ENCODE measurements around the gene GPR143. TPM values are rescaled to one million over a fixed set of nuclear protein-coding genes. Genes with fewer than 3 reads are reported as not detected.

The GPR143 gene
- total and polyA plus RNA-seq, 2 of the 4 experiments (the other 2 are of a cell fraction), result 0.07 TPM; not detected in 1

DNA sequence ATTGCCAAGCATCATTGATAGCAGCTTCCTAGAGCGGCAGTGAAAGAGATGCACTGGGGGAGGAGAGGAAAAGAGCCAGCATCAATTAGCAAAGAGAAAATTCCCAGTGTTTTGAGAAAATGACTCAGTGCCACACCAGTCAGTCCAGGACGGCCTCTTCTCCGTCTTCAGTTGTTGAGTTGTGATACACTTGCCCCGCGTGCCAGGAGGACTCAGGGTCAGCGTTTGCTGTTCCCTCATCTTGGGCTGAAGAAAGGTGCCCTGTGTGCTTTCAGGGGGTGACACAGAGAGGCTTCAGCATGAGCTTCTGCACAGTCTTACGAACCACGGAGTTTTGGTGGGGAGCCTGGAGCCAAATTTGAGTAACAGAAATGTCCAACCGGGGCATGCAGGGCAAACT lies 82.3 kb downstream of the GPR143 start:
- no peak overlapping the region for H2AK5ac ChIP-seq (ENCODE audit: low read depth, low read length)
- 73% methylated on average over 5 of the region's 9 CpGs; no CpG with 5 or more reads in 1 of the 2 experiments for WGBS, 2 experiments (ENCODE audit: extremely low coverage in 2 of 2, insufficient read length in 1 of 2)

More for the DNA sequence above, 82.3 kb downstream of the GPR143 start:
- TF ChIP-seq RAD21 (IDR thresholded peaks at IDR 0.05; ENCODE audit: low read length), result no peak
- no peak for TF ChIP-seq MXI1 (IDR thresholded peaks at IDR 0.05; ENCODE audit: borderline replicate concordance, low read depth, low read length)
- no peak for TF ChIP-seq SMC3 (IDR thresholded peaks at IDR 0.05; ENCODE audit: low read depth, low read length)
- Histone ChIP-seq H3K4me3 (ENCODE audit: insufficient read depth, low read depth, low read length) (no peak overlapping the region), H3K23ac (ENCODE audit: low read depth, low read length) (no peak overlapping the region), H2AFZ (replicated peaks; ENCODE audit: low read length, poor library complexity) (no peak overlapping the region), H3K14ac (replicated peaks; ENCODE audit: low read depth, low read length) (no peak overlapping the region), H3K56ac (ENCODE audit: extremely low read depth, insufficient read depth, low read length) (no peak overlapping the region), H3K27ac (ENCODE audit: insufficient read depth, low read length) (no peak overlapping the region), H4K5ac (ENCODE audit: low read depth, low read length) (no peak overlapping the region), H2BK120ac (ENCODE audit: low read depth, low read length) (no peak overlapping the region), H3K4ac (ENCODE audit: low read depth, low read length) (no peak overlapping the region), H2BK20ac (ENCODE audit: low read depth, low read length) (no peak overlapping the region), H4K20me1 (ENCODE audit: insufficient read depth, low read length) (no peaks in the 10 kb centered on the region), H3K4me2 (ENCODE audit: low read depth, low read length) (no peak overlapping the region), H2BK5ac (ENCODE audit: low read depth, low read length, poor library complexity, severe bottlenecking) (no peak overlapping the region), H3K18ac (ENCODE audit: low read depth, low read length) (no peak overlapping the region), H2BK15ac (ENCODE audit: low read depth, low read length) (no peak overlapping the region), H2AK9ac (replicated peaks; ENCODE audit: low read depth, low read length, poor library complexity) (no peak overlapping the region), H3K9me3 (ENCODE audit: control insufficient read depth, insufficient read depth, low read length) (no peaks in the 10 kb centered on the region; the same call in 1 of the 2 replicates), H4K8ac (ENCODE audit: low read depth in 2 of 2, low read length in 2 of 2) (no peak overlapping the region), H3K79me1 (ENCODE audit: low read depth in 1 of 2, low read length in 2 of 2) (peaks cover 0 to 47% of the 10 kb centered on the region in 2 experiments; a peak in 3 of 4 replicates), H3K36me3 (ENCODE audit: control insufficient read depth, insufficient read depth, low read length) (peaks cover 15% of the 10 kb centered on the region), H4K91ac (ENCODE audit: insufficient read depth, low read depth, low read length) (no peak overlapping the region), H3K9ac (ENCODE audit: low read depth, low read length) (no peak overlapping the region), H3K27me3 (ENCODE audit: control insufficient read depth, insufficient read depth, low read length) (no peaks in the 10 kb centered on the region), H3K4me1 (ENCODE audit: control insufficient read depth, insufficient read depth, low read length) (peaks cover 2% of the 10 kb centered on the region; the same call in 1 of the 2 replicates), H3K9me1 (ENCODE audit: insufficient read depth, low read length) (peaks cover 13% of the 10 kb centered on the region)
- DNase-seq (no peak), ATAC-seq (ENCODE audit: low read depth) (no peak)
- dilution Hi-C loops (cut with HindIII; ENCODE audit: low sequenced_read_pairs, unreplicated experiment) (no loop called here), in situ Hi-C loops (cut with MboI; ENCODE audit: low sequenced_read_pairs) (loop anchor here (10.0 kb wide), 2 partner anchors 719 to 859 kb away; no protein-coding TSS in a partner anchor), intact Hi-C loops (cut with micrococcal nuclease) (loop anchor here (2.0 to 5.0 kb wide), 3 partner anchors 216 to 815 kb away; partner anchors contain the start of gene TBL1X)
- ChIA-PET CTCF (interaction anchor here (0.6 kb wide), 1 partner anchor 45 kb away, joined by 3 read pairs; no protein-coding TSS in a partner anchor), POLR2A (ENCODE audit: unreplicated experiment) (no interaction called here)
- BruUV-seq (replicated peaks), result no TSS peak
